Pancreas (tissue), 10 donors: ENCODE results near the gene SNX17. TPM values are rescaled to one million over a fixed set of nuclear protein-coding genes. Genes with fewer than 3 reads are reported as not detected.
"Not testable (repeated sequence)": the region's sequence is repeated elsewhere in the genome, so short reads cannot be mapped to it uniquely, and the experiment has no call there.

Experiments used
- ATAC-seq, 4 donors: fragments of 200-7000 bp; cut with Tn5 transposase; one replicate each; pipeline versions ENCODE4 v1.8.0 to v1.9.1; 2020; ENCODE audit warnings: mild to moderate bottlenecking in 4 of 4, moderate library complexity in 4 of 4
- DNase-seq, 6 donors: peaks; one replicate each; pipeline ENCODE4 v3.0.0-alpha.2; 2020
- FAIRE-seq: peaks from 2 replicates; lab custom pipeline; 2012; peaks lifted over from hg19 to GRCh38; lab: Jason Lieb, UNC
- H3K27ac ChIP-seq, 4 donors: fragments of 200-600 bp; sonication (generic); 1 replicate in 3 of 4; 2 replicates in 1 of 4; pipeline versions ENCODE4 v1.5.0 to v1.8.0; 2020
- H3K27me3 ChIP-seq, 4 donors: fragments of 200-600 bp; one replicate each; pipeline ENCODE4 v1.8.0; 2021
- H3K36me3 ChIP-seq, 3 donors: fragments of 200-600 bp; sonication (generic) in 1 of 3; one replicate each; pipeline versions ENCODE4 v1.5.0 to v1.8.0; 2020 to 2021
- H3K4me1 ChIP-seq, 3 donors: fragments of 200-600 bp; one replicate each; pipeline ENCODE4 v1.8.0; 2021
- H3K4me3 ChIP-seq, 4 donors: fragments of 200-600 bp; sonication (generic) in 2 of 4; one replicate each; pipeline versions ENCODE4 v1.5.0 to v1.8.0; 2020 to 2021
- H3K9me3 ChIP-seq, 4 donors: fragments of 200-600 bp; one replicate each; pipeline ENCODE4 v1.8.0; 2021
- CTCF ChIP-seq, 4 donors: fragments of 200-600 bp; sonication (generic) in 3 of 4; IDR thresholded peaks; one replicate each; pipeline versions ENCODE4 v1.5.0 to v1.8.0; 2021; ENCODE audit warnings: antibody characterized with exemption in 4 of 4
- WGBS, 2 donors: extraction: QIAGEN DNeasy Blood & Tissue Kit; methylation state at CpG; one replicate each; pipeline ENCODE4 v1.1.7; 2013; 5-methylcytosine and 5-hydroxymethylcytosine counted together
- intact Hi-C, 3 donors: fragments of 100-400 bp; cut with DNase I; formaldehyde crosslinking; loops; one replicate each; pipeline versions ENCODE4 v1.11.1 to v1.14.2; 2022
- polyA plus RNA-seq, 2 donors: library from polyadenylated mRNA; stranded (reverse); fragments of 200-250 nt; gene quantifications; one replicate each; pipeline ENCODE4 v1.2.3, GENCODE V29; 2013
- total RNA-seq, 6 donors: library from RNA; stranded (reverse); fragmentation: NEBNext Ultra II Directional in 4 of 6; extraction: Animal tissue kit (Norgen Biotek cat#: 25700) in 4 of 6; gene quantifications; one replicate each; pipeline versions ENCODE4 v1.2.1 to v1.2.4, GENCODE V29; 2021 to 2023
- donor health status: healthy with polysubstance abuse.
- donor health status: DM: no; HTN: no; CAD: no; lungs with moderate emphysema.
- donor health status: DM: no; HTN: no; CAD: no.
- donor health status: control.
- donor health status: control.
- donor health status: Bipolar disorder and iron deficiency.
- donor health status: DM: yes; HTN: yes; CAD: no.
- donor health status: DM: no; HTN: no; CAD: no.
- donor health status: DM: no; HTN: no; CAD: no.
- donor health status: DM: yes; HTN: yes; CAD: no.

SNX17 gene
- total and polyA plus RNA-seq, 8 donors, result 34.3 to 60.2 (median 39.5) TPM

- H3K9me3 ChIP-seq, result no peaks in the 10 kb centered on the region
- FAIRE-seq (no peak), ATAC-seq (no peak), DNase-seq (no peak)
- H3K27me3 ChIP-seq, result no peaks in the 10 kb centered on the region
- H3K27ac ChIP-seq, result no peak overlapping the region
- H3K4me1 ChIP-seq, result no peaks in the 10 kb centered on the region
- H3K36me3 ChIP-seq, result no peaks in the 10 kb centered on the region
- 63 to 67% methylated on average over 4 of the region's 4 CpGs for WGBS, 2 donors
- intact Hi-C loops, result no loop called here
- no peak for TF ChIP-seq CTCF (IDR thresholded peaks at IDR 0.05)
- no peak overlapping the region for H3K4me3 ChIP-seq
Observed at GRCh38 chr2:27421660-27422250, 51.3 kb downstream of the SNX17 start.

GRCh38 chr2:27422958-27423357, 52.5 kb downstream of the SNX17 start:
- Histone ChIP-seq H3K9me3 (no peaks in the 10 kb centered on the region), H3K36me3 (no peaks in the 10 kb centered on the region), H3K27ac (no peak overlapping the region), H3K4me3 (no peak overlapping the region), H3K4me1 (no peaks in the 10 kb centered on the region), H3K27me3 (no peaks in the 10 kb centered on the region)
- intact Hi-C loops, result no loop called here
- DNase-seq (no peak), FAIRE-seq (no peak), ATAC-seq (no peak)
- TF ChIP-seq CTCF (IDR thresholded peaks at IDR 0.05), result no peak
- 96 to 97% methylated on average over 3 of the region's 3 CpGs for WGBS, 2 donors

GRCh38 chr2:27425039-27425438, 54.6 kb downstream of the SNX17 start:
- ATAC-seq, H3K4me1 ChIP-seq, DNase-seq, FAIRE-seq, H3K27ac ChIP-seq, H3K4me3 ChIP-seq, H3K36me3 ChIP-seq, H3K27me3 ChIP-seq, intact Hi-C loops, H3K9me3 ChIP-seq: not testable (repeated sequence)
- WGBS, 2 donors, result 56 to 60% methylated on average over 10 of the region's 10 CpGs

Other genes starting within 250 kb of the SNX17 start
- under 1 TPM in 5 of 6 donors, not detected in 1; 0.26 to 0.47 (median 0.34) TPM for gene ABHD1, start 246.8 kb upstream of the SNX17 start, total RNA-seq
- under 1 TPM; 0.27 to 0.99 TPM for gene ABHD1, start 246.8 kb upstream of the SNX17 start, polyA plus RNA-seq
- 10 to 100 TPM; 24.6 to 38.7 (median 29.6) TPM for gene PREB, start 236.0 kb upstream of the SNX17 start, total RNA-seq
- gene PREB, start 236.0 kb upstream of the SNX17 start, polyA plus RNA-seq, result 10 to 100 TPM; 61.4 to 73.6 TPM
- not detected for gene PRR30, start 231.2 kb upstream of the SNX17 start, total RNA-seq
- not detected for gene PRR30, start 231.2 kb upstream of the SNX17 start, polyA plus RNA-seq
- under 1 TPM in 4 of 6 donors, not detected in 2; 0.03 to 0.19 (median 0.04) TPM for gene TCF23, start 221.6 kb upstream of the SNX17 start, total RNA-seq
- gene TCF23, start 221.6 kb upstream of the SNX17 start, polyA plus RNA-seq, result not detected
- gene ATRAID, start 158.6 kb upstream of the SNX17 start, total RNA-seq, result 10 to 100 TPM; 38.9 to 56.8 (median 48.6) TPM
- gene ATRAID, start 158.6 kb upstream of the SNX17 start, polyA plus RNA-seq, result 100 to 1,000 TPM in 1 of 2 donors, 10 to 100 TPM in 1; 68.1 to 106 TPM
- 10 to 100 TPM in 5 of 6 donors, 1 to 10 TPM in 1; 8.3 to 15.3 (median 13.1) TPM for gene SLC5A6, start 158.3 kb upstream of the SNX17 start, total RNA-seq
- 10 to 100 TPM; 14.9 to 15.0 TPM for gene SLC5A6, start 158.3 kb upstream of the SNX17 start, polyA plus RNA-seq
- gene CAD, start 153.2 kb upstream of the SNX17 start, total RNA-seq, result 10 to 100 TPM in 5 of 6 donors, 1 to 10 TPM in 1; 9.6 to 23.4 (median 14.7) TPM
- 10 to 100 TPM; 17.5 to 24.6 TPM for gene CAD, start 153.2 kb upstream of the SNX17 start, polyA plus RNA-seq
- gene SLC30A3, start 107.6 kb upstream of the SNX17 start, total RNA-seq, result under 1 TPM in 1 of 6 donors, not detected in 5; 0.12 TPM
- under 1 TPM in 1 of 2 donors, not detected in 1; 0.15 TPM for gene SLC30A3, start 107.6 kb upstream of the SNX17 start, polyA plus RNA-seq
- gene DNAJC5G, start 95.2 kb upstream of the SNX17 start, total RNA-seq, result under 1 TPM in 1 of 6 donors, not detected in 5; 0.06 TPM
- under 1 TPM in 1 of 2 donors, not detected in 1; 0.34 TPM for gene DNAJC5G, start 95.2 kb upstream of the SNX17 start, polyA plus RNA-seq
- gene TRIM54, start 88.2 kb upstream of the SNX17 start, total RNA-seq, result 1 to 10 TPM in 1 of 6 donors, under 1 TPM in 5; 0.08 to 1.1 (median 0.33) TPM
- gene TRIM54, start 88.2 kb upstream of the SNX17 start, polyA plus RNA-seq, result under 1 TPM; 0.27 to 0.31 TPM
- 1 to 10 TPM in 1 of 6 donors, under 1 TPM in 5; 0.51 to 1.0 (median 0.76) TPM for gene UCN, start 62.2 kb upstream of the SNX17 start, total RNA-seq
- 1 to 10 TPM; 2.7 to 4.6 TPM for gene UCN, start 62.2 kb upstream of the SNX17 start, polyA plus RNA-seq
- gene MPV17, start 47.5 kb upstream of the SNX17 start, total RNA-seq, result 10 to 100 TPM; 24.8 to 38.0 (median 32.0) TPM
- 10 to 100 TPM; 57.3 to 71.8 TPM for gene MPV17, start 47.5 kb upstream of the SNX17 start, polyA plus RNA-seq
- 10 to 100 TPM; 21.2 to 30.7 (median 26.7) TPM for gene GTF3C2, start 13.9 kb upstream of the SNX17 start, total RNA-seq
- gene GTF3C2, start 13.9 kb upstream of the SNX17 start, polyA plus RNA-seq, result 10 to 100 TPM; 33.1 to 34.3 TPM
- gene EIF2B4, start 278 bp upstream of the SNX17 start, total RNA-seq, result 10 to 100 TPM; 24.1 to 34.7 (median 31.3) TPM
- gene EIF2B4, start 278 bp upstream of the SNX17 start, polyA plus RNA-seq, result 10 to 100 TPM; 69.9 to 98.1 TPM
- gene ZNF513, start 10.1 kb downstream of the SNX17 start, total RNA-seq, result 10 to 100 TPM in 1 of 6 donors, 1 to 10 TPM in 5; 3.7 to 10.4 (median 7.6) TPM
- gene ZNF513, start 10.1 kb downstream of the SNX17 start, polyA plus RNA-seq, result 10 to 100 TPM; 30.1 to 34.4 TPM
- 10 to 100 TPM; 23.6 to 37.8 (median 28.7) TPM for gene PPM1G, start 39.0 kb downstream of the SNX17 start, total RNA-seq
- gene PPM1G, start 39.0 kb downstream of the SNX17 start, polyA plus RNA-seq, result 10 to 100 TPM; 28.6 to 31.8 TPM
- 10 to 100 TPM; 33.5 to 49.5 (median 38.0) TPM for gene NRBP1, start 58.0 kb downstream of the SNX17 start, total RNA-seq
- gene NRBP1, start 58.0 kb downstream of the SNX17 start, polyA plus RNA-seq, result 10 to 100 TPM; 32.5 to 60.7 TPM
- 10 to 100 TPM; 21.6 to 36.5 (median 26.6) TPM for gene KRTCAP3, start 71.8 kb downstream of the SNX17 start, total RNA-seq
- 10 to 100 TPM; 29.5 to 33.0 TPM for gene KRTCAP3, start 71.8 kb downstream of the SNX17 start, polyA plus RNA-seq
- 10 to 100 TPM; 10.1 to 28.2 (median 14.7) TPM for gene IFT172, start 119.1 kb downstream of the SNX17 start, total RNA-seq
- 10 to 100 TPM; 35.1 to 56.2 TPM for gene IFT172, start 119.1 kb downstream of the SNX17 start, polyA plus RNA-seq
- 10 to 100 TPM in 1 of 6 donors, 1 to 10 TPM in 5; 3.1 to 12.7 (median 6.4) TPM for gene FNDC4, start 124.6 kb downstream of the SNX17 start, total RNA-seq
- 10 to 100 TPM in 1 of 2 donors, 1 to 10 TPM in 1; 8.5 to 11.8 TPM for gene FNDC4, start 124.6 kb downstream of the SNX17 start, polyA plus RNA-seq
- gene GCKR, start 126.2 kb downstream of the SNX17 start, total RNA-seq, result 1 to 10 TPM in 4 of 6 donors, under 1 TPM in 2; 0.56 to 3.2 (median 1.5) TPM
- gene GCKR, start 126.2 kb downstream of the SNX17 start, polyA plus RNA-seq, result 1 to 10 TPM; 1.5 to 4.0 TPM
- 10 to 100 TPM in 3 of 6 donors, 1 to 10 TPM in 3; 6.8 to 20.5 (median 10.0) TPM for gene ZNF512, start 212.4 kb downstream of the SNX17 start, total RNA-seq
- gene ZNF512, start 212.4 kb downstream of the SNX17 start, polyA plus RNA-seq, result 10 to 100 TPM in 1 of 2 donors, 1 to 10 TPM in 1; 6.1 to 13.7 TPM